GM04504 (cell line): ENCODE data around the gene CAMSAP3.

Experiments
- DNase-seq: peaks from one replicate; pipeline ENCODE4 v3.0.0-alpha.2; 2012; ENCODE audit warnings: low read depth

The CAMSAP3 gene

DNA sequence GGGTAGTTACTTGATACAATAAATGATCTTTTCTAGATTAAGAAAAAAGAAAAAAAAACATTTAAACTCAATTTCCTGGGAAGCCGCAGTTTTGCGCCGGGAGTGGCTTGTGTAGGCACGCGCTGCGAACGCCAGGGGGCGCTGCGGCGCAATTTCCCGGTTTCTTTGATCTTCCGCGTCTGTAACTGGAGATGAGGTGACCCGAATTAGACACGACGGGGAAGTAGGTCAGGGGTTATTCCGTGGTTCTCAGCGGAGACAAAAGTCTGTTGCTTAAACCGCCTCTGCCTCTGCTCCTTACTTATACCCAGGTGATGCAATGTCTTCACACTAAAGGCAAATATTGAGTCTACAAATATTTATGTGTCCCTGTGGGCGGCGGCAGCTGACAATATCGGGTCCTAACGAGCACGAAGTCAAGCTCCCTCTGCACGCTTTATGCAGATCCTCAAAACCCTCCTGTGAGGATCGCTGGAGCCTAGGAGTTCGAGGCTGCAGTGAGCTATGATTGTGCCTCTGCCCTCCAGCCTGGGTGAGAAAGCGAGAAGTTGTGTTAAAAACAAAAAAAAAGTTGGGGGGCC is 56.5 kb downstream of the CAMSAP3 start:
- peak; percentile 30 for DNase-seq

DNA sequence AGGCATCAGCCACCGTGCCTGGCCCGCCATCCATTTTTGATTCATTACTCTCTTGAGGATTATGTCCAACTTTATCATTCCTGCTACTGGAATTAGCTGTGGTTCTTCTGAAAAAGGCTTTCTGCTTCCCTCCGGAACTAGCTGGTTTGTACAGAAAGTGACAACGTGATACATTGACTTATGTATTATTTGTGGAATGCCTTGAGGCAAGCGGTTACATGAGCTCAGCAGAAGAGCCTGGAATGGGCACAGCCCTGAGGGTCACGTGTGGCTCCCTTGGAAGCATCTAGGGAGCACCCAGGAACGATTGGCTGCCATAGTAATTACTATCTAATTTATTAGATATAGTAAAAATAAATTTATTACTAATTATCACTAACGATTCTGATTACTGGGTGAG is 58.7 kb downstream of the CAMSAP3 start:
- peak; percentile 13 for DNase-seq

DNA sequence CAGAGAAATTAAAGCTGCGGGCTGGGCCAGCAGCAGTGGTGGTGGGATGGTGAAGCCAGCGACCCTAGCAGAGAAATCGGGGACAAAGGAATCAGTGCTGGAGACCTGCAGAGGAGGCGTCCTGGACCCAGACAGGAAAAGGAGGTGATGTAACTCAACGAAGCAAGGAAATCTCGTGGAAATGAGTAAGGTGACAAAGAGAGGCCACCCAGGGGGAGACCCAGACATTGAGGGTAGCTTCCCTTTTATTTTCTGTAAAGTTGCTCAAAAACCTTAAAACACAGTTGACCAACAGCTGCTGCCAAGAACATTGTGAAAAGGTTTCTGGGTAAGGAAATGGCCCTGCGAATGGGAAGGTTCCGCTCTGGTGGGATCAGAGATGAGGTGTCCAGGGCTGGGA is 59.9 kb downstream of the CAMSAP3 start:
- no peak for DNase-seq

DNA sequence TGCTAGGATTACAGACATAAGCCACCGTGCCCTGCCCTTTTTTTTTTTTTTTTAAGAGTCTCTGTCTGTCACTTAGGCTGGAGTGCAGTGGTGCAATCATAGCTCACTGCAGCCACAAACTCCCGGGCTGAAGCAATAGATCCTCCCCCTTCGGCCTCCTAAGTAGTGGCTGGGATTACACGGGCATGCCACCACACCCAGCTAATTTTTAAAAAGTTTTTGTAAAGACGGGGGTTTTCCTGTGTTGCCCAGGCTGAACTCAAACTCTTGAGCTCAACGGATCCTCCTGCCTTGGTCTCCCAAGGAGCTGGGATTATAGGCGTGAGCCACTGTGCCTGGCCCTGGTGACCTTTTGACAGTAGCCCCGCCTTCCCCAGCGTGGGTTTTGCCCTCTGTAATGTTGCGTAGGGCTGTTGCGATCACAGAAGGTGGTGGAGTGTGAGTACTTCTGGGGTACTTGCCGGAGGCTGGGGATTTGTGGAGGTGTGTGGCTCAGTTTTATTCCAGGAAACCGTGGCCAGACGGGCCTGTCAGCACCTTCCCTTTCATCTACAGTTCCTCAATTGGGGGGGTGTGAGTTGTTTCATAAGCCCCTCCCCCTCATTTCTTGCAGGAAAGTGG is 61.6 kb downstream of the CAMSAP3 start:
- no peak for DNase-seq

DNA sequence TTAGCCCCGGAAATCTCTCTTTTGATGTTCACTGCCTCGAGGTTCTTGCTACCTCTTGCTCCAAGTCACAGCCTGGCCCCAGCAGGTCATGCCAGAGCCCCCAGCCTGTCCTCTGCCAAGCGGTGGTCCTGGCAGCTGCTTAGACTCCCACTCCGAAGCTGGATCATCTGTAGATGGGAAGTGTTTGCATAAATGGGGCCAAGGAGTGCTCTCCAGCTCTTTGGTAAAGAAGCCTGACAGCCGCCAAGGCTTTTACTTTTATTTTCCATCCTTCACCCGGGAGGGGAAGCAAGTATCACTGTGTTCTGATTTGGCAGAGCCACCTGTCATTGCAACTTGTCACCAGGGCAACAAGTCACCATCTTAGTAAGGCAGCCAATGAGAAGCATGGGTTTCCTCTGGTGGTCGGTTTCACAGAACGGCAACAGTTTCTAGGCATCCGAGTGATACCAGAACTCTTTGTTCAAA is 62.6 kb downstream of the CAMSAP3 start:
- no peak for DNase-seq

DNA sequence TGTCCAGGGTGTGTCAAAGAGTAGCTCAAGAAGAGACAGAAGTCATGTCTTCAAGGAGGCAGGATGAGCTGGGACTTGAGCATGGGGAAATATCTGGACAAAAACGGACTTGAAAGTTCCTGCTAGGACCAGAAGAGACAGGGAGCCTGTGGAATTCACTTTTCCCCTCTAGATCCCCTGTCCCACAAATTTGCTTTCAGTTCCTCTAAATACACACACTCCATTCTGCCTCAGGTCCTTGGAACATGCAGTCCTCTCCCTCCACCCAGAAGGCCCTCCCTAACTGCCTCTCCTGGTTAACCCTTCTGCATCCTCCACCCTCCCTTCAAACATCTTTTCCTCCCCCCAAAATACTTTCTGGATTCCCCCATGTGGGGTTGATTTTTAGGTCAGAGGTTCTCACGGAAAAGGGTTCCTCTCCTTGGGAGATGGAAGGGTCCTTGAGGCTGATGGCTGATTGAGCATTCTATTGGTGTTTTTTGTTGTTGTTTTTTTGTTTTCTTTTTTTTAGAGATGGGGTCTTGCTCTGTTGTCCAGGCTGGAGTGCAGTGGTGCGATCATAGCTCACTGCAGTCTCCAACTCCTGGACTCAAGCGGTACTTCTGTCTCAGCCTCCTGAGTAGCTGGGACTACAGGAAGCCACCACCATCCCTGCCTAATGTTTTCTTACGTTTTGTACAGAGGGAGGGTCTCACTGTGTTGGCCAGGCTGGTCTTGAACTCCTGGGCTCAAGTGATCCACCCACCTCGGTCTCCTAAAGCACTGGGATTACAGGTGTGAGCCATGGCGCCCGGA is 66.3 kb downstream of the CAMSAP3 start:
- no peak for DNase-seq

DNA sequence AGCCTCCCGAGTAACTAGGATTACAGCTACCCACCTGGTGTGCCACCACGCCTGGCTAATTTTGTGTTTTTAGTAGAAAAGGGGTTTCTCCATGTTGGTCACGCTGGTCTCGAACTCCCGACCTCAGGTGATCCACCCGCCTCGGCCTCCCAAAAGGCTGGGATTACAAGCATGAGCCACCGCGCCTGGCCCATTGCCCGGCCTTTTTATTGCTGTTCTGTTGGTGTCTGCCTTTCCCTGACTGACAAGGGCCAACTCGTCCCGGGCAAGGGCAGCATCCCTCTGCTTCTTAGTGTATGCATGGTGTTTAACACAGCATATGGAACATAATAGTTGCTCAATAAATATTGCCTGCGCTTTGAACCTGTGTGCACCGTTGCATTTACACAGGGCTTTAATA is 67.0 kb downstream of the CAMSAP3 start:
- no peak for DNase-seq

DNA sequence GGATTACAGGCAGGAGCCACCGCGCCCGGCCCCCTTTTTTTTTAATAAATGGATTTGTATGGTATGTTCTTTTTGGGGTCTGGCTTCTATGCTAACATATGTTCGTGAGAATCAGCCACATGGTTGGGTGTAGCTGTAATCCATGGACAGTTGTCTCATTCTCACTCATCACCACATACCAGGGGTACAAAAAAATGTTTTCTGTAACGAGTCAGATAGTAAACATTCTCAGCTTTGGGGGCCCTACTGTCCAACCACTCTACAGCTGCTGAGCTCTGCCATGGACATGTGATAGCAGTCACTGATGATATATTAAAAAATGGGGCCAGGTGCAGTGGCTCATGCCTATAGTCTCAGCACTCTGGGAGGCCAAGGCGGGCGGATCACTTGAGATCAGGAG is 68.0 kb downstream of the CAMSAP3 start:
- DNase-seq: no peak

DNA sequence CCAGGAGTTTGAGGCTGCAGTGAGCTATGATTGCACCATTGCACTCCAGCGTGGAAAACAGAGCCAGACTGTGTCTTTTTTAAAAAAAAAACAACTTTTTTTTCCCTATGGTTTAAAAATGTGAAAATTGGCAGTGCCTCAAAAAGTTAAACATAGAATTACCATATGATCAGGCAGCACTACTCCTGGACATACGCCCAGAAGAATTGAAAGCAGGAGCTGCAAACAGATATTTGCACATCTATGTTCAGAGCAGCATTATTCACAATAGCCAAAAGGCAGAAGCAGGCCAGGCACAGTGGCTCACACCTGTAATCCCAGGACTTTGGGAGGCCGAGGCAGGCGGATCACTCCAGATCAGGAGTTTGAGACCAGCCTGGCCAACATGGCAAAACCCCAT is 69.4 kb downstream of the CAMSAP3 start:
- peak; percentile 11 for DNase-seq
